Non-pigmented ciliary epithelial cell (primary cell): ENCODE results near the gene POLR3GL.
A peak's percentile ranks its signal among the peaks of the same experiment; 100 is the strongest.

Experiments used
- DNase-seq: peaks from one replicate; pipeline ENCODE4 v3.0.0-alpha.2; 2010; ENCODE audit warnings: low read depth

The POLR3GL gene

GRCh38 chr1:145951526-145951925 lies 13.0 kb upstream of the POLR3GL start:
- DNase-seq = no peak

- no peak for DNase-seq
Observed at GRCh38 chr1:145952903-145953302, 11.6 kb upstream of the POLR3GL start.

DNA sequence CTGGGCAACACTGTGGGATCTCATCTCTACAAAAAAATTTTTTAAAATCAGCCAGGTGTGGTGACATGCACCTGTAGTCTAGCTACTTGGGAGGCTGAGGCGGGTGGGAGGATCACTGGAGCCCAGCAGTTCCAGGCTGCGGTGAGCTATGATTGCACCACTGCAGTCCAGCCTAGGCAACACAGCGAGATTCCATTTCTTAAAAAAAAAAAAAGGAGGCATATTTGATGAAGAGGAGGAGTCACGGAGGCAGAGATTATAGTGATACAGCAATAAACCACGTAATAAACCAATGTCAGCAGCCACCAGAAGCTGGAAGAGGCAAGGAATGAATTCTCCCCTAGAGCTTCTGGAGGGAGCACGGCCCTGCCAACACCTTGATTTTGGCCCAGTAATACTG lies 10.6 kb upstream of the POLR3GL start:
- no peak for DNase-seq

- no peak for DNase-seq
Observed at GRCh38 chr1:145955436-145955835, 9.1 kb upstream of the POLR3GL start.

DNA sequence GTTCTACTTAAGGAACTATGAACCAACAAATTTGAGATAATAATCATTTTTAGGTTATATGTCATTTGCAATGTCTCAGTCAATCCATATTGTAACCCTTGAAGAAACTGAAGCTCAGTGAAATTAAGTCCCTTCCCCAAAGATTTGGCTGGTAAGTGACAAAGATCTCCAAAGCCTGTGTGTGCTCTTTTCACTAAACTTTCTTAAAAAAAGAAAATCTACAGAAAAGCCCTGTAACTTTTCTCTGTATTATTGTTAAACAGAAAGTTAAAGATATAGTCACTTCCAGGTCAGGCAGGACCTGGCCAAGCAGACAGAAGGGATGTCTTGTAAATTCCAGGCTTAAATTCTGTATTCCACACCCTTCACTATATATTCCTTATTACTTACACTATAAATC lies 8.1 kb upstream of the POLR3GL start:
- DNase-seq = no peak

- DNase-seq = no peak
Observed at GRCh38 chr1:145956781-145957442, 7.6 kb upstream of the POLR3GL start.

- peak; percentile 86 for DNase-seq
Observed at GRCh38 chr1:145957443-145958319, 6.8 kb upstream of the POLR3GL start, which contains the start of gene LIX1L. LIX1L (minus strand) TSS chr1:145958017; CDS start chr1:145957927, 90 bp downstream.

DNA sequence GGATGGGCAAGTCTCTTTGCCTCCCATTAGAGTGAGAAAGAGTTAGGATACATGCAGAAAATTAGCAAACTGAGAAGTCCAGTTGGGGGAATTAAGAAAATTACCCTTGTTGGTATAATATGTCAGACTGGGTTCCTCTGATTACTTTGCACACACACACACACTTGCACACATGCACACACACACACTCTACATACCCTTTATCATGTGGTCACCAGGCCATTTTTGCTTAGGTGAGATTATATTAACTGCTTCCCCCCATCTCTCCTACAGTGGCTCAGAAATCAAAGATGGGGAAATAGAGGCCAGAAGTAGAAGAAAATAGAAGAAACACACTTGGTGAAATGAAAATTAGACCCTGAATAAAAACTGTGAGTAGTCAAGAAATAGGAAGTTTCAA lies 5.8 kb upstream of the POLR3GL start:
- no peak for DNase-seq

DNA sequence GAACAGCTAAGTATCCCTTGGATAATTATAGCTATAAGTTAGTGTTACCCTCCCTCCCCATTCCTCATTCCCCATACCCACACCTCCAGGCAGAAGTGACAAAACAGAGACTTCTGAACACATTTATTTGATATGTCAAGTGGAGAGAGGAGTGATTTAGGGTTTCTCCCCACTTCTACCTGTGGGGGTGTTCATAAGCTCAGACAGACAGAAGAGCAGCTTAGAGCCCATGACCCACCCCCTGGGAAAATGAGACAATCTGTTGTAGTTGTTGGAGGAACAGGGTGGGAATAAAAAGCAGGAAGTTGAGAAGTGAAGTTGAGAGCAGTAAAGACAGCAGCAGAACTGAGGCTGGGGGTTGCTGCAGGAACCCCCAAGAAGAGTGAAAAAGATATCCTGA lies 5.2 kb upstream of the POLR3GL start:
- no peak for DNase-seq

DNA sequence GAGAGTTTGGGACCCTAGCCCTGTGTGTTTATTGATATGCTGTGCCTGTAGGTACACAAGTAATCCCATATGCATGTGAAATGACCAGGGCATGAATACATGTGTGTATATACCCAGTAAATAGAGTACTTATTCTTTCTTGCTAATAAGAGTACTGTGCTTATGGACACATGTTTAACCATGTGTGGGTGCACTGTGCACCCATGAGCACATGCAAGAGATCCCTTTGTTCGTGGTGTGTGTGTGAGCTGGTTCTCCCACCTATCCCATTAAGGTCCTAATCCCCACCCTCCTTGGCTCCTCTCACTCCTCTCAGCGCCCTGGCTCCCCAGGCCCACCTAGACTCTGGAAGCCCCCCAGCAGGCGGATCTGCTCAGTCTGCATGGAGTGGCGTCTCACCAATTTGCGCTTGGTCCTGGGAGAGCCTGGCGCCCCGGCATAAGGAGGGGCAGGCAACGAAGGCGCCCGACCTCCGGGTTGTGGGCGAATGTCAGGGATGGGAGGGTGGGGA lies 4.5 kb upstream of the POLR3GL start:
- no peak for DNase-seq

GRCh38 chr1:145960468-145961108 lies 3.9 kb upstream of the POLR3GL start:
- no peak for DNase-seq

- DNase-seq = no peak
Observed at GRCh38 chr1:145961109-145961424, 3.4 kb upstream of the POLR3GL start.

DNA sequence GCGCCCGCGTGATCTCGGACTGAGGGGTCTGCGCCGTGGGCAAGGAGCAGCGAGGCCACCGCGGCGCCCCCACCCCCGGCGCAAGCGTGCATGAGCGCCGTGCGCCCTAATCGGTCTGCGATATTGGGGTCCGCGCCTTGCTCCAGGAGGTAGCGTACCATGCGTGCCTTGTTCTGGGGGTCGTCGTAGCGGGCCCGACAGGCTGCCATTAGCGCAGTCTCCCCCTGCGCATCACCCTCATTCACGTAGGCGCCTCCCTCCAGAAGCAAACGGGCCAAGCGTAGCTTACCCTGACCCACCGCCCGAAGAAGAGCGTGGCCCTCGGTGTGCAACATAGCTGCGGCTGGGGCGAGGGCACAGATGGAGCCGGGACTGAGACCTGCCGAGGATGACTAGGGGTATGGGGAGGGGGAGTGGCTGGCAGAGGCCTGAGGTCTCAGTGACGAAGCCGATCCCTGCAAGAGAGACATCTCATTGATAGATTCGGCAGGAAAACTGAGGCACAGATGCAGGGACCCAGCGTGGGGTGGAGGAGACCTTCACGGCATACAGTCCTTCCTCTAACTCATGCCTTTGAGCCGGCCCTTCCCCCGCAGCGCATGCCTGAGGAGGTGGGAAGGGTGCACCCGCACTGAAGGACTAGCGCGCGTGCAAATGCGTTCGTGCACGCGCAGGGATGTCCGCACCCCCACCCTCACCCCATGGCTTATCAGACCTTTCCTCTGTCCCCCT lies 2.9 kb upstream of the POLR3GL start:
- DNase-seq = no peak

DNA sequence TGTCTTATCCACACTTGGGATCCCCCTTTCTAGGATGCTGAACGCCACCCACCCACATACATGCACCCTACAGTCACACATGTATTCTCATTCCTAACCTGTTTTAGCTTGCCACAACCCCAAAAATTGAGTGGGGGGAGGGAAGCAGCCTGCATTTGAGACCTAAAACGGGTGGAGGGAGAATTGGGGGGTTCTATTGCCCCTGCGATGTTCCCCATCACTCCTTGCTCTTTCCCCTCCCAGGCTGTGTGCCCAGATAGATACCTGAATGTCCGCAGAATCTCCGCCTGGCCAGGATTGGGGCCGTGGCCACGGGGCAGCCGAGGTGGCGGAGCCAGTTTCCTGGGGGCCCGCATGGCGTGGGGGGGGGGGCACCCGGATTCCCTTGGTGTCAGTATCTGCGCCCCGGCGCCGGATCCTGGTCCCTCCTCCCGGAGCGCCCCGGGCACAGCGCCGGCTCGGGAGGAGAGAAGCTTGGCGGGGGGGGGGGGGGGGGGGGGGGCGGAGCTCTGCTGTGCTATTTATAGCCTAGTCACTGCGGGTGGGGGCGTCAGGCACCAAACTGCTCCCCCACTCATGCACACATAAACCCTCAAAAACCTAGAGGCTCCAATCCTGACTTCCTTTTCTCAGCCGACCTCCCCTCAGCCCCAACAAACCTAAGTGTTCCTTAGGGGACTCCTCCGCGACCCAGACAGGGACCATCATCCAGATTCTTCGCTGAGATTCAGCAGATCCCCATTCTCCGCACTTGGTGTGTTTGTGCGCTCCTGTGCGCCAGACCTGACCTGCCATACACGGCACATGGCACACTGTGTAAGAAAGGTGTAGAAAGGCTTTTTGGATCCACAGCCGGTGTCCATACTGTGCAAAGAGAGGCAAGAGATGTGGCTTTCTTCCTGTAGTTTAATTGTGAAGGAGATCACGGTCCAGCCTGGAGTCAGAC lies 2.1 kb upstream of the POLR3GL start:
- DNase-seq = no peak

- DNase-seq = no peak
Observed at GRCh38 chr1:145963265-145964019, 1.0 kb upstream of the POLR3GL start.

DNA sequence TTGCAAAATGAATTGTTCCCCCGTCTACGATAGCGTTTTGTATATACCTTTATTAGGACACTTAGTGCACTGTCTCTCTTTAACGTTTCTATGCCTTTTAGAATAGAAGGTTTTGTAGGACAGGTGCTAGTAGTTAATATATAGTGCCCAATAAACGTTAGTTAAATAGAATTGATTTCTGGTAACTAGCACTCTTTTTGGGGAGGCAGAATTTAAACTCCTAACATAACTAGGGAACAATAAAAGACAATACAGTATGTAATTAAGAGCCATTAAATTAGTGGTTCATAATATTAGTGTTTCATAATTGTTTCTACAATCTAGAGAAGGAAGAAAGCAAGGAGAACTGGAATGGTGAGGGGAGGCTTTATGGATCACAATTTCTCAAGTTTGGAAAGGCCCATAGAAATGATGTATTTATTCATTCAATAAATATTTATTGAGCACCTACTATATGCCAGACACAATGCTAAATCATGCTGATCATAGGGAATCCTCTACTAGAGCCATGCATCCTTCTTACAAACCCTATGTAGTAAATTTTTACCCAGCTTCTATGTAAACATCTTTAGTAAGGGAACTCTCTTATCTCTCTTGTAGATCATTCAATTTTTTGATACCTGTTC lies 742 bp downstream of the POLR3GL start:
- no peak for DNase-seq

GRCh38 chr1:145967288-145967687 lies 2.8 kb downstream of the POLR3GL start:
- no peak for DNase-seq

GRCh38 chr1:145972580-145972979 lies 8.1 kb downstream of the POLR3GL start:
- DNase-seq = no peak

- DNase-seq = no peak
Observed at GRCh38 chr1:145974721-145975120, 10.2 kb downstream of the POLR3GL start.

- no peak for DNase-seq
Observed at GRCh38 chr1:145975216-145975615, 10.7 kb downstream of the POLR3GL start.
